Epithelial cell of proximal tubule (primary cell): ENCODE data around the gene ZCWPW2. TPM values are rescaled to one million over a fixed set of nuclear protein-coding genes. Genes with fewer than 3 reads are reported as not detected.
A peak's percentile ranks its signal among the peaks of the same experiment; 100 is the strongest.

Source experiments
- DNase-seq: peaks from one replicate; pipeline ENCODE4 v3.0.0-alpha.2; 2011; ENCODE audit warnings: low read depth
- H3K4me3 ChIP-seq: 2 replicates; pipeline ENCODE4 v1.5.1; 2011; ENCODE audit warnings: low read depth, mild to moderate bottlenecking, low read length
- CTCF ChIP-seq: conservative IDR thresholded peaks from 2 replicates; pipeline ENCODE4 v1.5.1; 2012; ENCODE audit warnings: low read depth, mild to moderate bottlenecking, low read length
- total RNA-seq: library from RNA; depleted of rRNA; stranded (reverse); fragments of >200 nt; gene quantifications from 2 replicates; pipeline ENCODE4 v1.2.3, GENCODE V29; 2015

Gene ZCWPW2
- total RNA-seq, 1 donor from 2014 or later = not detected

- TF ChIP-seq CTCF = peak; percentile 1
- no peak for DNase-seq
- peak overlapping the region; percentile 82 for H3K4me3 ChIP-seq
Observed at GRCh38 chr3:28349469-28350000, 1.0 kb downstream of the ZCWPW2 start.

GRCh38 chr3:28376424-28376823 is 27.9 kb downstream of the ZCWPW2 start:
- no peak for DNase-seq

GRCh38 chr3:28386049-28386448 is 37.5 kb downstream of the ZCWPW2 start:
- DNase-seq = no peak
- no peak overlapping the region for H3K4me3 ChIP-seq
- TF ChIP-seq CTCF = no peak

More at GRCh38 chr3:28376424-28376823, 27.9 kb downstream of the ZCWPW2 start:
- TF ChIP-seq CTCF = no peak
- H3K4me3 ChIP-seq = no peak overlapping the region

GRCh38 chr3:28388978-28389377 is 40.5 kb downstream of the ZCWPW2 start:
- TF ChIP-seq CTCF = no peak
- DNase-seq = no peak
- H3K4me3 ChIP-seq = no peak overlapping the region

GRCh38 chr3:28399206-28399605 is 50.7 kb downstream of the ZCWPW2 start:
- no peak for TF ChIP-seq CTCF
- DNase-seq = no peak
- no peak overlapping the region for H3K4me3 ChIP-seq

- no peak for TF ChIP-seq CTCF
- no peak for DNase-seq
- H3K4me3 ChIP-seq = no peak overlapping the region
Observed at GRCh38 chr3:28406241-28406640, 57.7 kb downstream of the ZCWPW2 start.

GRCh38 chr3:28449398-28449797 is 100.9 kb downstream of the ZCWPW2 start:
- no peak overlapping the region for H3K4me3 ChIP-seq
- no peak for DNase-seq
- TF ChIP-seq CTCF = no peak
